HG03045 (cell line): ENCODE results near the gene AKR1B15.
"Not testable (repeated sequence)": the region's sequence is repeated elsewhere in the genome, so short reads cannot be mapped to it uniquely, and the experiment has no call there.

Experiments used
- ATAC-seq: cut with Tn5 transposase; IDR thresholded peaks from one replicate; pipeline ENCODE4 v1.9.1; 2021; ENCODE audit warnings: mild to moderate bottlenecking, moderate library complexity; ENCODE audit not compliant: unreplicated experiment

AKR1B15 gene

DNA sequence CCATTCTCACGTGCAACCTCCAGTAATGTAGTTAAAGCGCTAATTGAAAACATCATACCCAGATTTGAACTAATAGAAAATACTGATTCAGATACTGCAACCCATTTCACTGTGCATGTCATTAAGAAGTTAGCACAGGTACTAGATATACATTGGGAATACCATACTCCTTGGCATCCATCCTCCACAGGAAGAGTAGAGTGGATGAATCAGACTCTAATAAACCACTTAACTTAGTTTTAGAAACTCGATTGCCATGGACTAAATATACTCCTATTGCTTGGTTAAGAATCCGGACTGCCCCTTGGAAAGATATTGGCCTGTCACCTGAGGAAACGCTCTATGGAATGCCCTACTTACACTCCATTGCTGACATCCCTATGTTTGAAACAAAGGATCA lies 9.5 kb downstream of the AKR1B15 start:
- no peak for ATAC-seq

DNA sequence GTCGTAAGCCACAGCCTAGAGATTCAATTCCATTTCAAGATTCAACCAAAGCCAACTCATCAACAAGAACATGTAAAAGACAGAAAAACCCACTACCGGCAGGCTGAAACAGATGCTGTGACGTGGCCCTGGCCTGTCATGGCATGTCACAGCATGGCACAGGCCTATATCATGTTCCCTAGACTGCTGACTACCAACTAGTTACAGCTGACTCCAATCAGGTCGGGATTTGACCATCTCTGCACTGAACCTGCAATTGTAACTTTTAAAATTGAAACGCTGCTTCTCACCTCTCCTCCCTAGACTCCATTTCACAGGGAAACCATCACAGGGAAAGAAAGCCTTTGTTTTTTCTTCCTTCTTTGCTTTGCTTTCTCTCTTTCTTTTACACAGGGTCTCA lies 12.7 kb downstream of the AKR1B15 start:
- not testable (repeated sequence) for ATAC-seq

DNA sequence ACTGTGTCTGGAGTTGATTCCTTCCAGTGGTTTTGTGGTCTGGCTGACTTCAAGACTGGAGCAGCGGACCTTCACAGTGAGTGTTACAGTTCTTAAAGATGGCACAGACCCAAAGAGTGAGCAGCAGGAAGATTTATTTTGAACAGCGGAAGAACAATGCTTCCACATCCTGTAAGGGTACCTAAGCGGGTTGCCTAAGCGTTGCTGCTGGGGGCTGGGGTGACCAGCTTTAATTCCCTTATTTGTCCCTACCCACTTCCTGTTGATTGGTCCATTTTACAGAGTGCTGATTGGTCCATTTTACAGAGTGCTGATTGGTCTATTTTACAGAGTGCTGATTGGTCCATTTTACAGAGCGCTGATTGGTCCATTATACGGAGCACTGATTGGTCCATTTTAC lies 13.2 kb downstream of the AKR1B15 start:
- ATAC-seq, result no peak

DNA sequence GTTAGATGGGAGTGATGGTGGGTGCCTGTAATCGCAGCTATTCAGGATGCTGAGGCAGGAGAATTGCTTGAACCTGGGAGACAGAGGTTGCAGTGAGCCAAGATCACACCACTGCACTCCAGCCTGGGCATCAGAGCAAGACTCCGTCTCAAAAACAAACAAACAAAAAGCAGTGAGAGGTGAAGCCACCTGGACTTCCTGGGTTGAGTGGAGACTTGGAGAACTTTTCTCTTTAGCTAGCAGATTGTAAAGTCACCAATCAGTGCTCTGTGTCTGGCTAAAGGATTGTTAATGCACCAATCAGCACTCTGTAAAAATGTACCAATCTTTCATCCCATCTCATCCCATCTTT lies 14.5 kb downstream of the AKR1B15 start:
- not testable (repeated sequence) for ATAC-seq

DNA sequence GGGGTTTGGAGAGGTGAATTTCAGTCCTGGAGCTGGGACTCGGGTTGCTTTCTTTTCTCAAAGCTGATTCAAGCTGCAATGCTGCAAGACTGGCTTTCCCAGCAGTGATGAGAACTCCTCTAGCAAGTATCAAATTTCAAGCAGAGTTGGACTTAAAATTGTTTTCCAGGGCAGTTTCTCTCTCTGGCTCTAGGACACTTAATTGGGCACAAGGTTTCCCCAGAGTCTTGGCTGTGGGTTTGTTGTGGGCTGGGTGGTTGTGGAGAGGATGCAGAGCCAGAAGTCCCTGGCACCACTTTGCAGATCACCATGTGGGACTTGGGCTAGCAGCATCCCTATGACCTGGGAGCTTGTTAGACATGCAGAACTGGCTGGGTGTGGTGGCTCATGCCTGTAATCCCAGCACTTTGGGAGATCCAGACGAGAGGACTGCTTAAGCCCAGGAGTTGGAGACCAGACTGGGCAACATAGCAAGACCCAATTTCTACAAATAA lies 16.8 kb downstream of the AKR1B15 start:
- no peak for ATAC-seq

DNA sequence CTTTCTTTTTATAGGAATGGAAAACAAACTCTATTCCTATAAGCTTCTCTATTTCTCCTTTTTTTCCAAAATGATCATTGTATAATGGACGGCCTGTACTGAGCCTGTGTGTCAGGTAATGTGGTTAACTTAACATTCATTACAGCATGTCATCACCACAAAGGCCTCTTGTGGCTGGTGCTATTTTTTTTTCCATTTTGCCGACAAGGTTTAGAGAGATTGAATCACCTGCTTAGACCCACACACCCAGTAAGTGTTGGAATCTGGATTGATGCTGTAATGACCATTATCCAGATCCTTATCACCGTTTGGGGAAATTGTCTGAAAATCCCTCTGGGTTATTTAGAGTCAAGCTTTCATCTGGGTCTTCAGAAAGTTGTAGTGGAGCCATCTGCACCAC lies 18.5 kb downstream of the AKR1B15 start:
- ATAC-seq, result no peak

DNA sequence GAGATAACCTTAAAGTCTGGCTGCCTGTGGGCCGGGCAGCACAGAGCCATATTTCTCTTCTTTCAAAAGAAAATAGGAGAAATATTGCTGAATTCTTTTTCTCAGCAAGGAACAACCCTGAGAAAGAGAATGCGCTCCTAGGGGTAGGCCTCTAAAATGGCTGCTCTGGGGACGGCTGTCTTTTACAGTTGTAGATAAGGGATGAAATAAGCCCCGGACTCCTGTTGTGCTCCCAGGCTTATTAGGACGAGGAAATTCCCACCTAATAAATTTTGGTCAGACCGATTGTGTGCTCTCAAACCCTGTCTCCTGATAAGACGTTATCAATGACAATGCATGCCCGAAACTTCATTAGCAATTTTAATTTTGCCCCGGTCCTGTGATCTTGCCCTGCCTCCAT lies 21.1 kb downstream of the AKR1B15 start:
- not testable (repeated sequence) for ATAC-seq

DNA sequence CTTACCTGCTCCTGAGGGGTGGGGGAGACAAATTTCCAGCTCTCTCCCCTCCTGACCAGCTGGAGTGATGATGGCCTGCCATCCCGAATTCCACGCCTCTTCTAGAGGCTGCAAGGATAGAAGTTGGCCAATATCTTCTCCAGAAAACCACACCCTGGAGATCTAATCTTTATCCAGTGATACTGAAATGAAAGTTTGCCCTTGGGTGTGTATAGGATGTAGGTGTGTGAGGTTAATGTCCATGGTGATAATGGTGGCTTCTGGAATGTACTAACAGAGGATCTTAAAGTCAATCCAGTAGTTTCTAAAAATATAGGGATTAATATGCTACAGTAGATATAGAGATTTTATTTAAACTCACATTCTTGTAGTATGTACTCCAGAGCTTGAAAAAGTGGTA lies 22.2 kb downstream of the AKR1B15 start:
- no peak for ATAC-seq

DNA sequence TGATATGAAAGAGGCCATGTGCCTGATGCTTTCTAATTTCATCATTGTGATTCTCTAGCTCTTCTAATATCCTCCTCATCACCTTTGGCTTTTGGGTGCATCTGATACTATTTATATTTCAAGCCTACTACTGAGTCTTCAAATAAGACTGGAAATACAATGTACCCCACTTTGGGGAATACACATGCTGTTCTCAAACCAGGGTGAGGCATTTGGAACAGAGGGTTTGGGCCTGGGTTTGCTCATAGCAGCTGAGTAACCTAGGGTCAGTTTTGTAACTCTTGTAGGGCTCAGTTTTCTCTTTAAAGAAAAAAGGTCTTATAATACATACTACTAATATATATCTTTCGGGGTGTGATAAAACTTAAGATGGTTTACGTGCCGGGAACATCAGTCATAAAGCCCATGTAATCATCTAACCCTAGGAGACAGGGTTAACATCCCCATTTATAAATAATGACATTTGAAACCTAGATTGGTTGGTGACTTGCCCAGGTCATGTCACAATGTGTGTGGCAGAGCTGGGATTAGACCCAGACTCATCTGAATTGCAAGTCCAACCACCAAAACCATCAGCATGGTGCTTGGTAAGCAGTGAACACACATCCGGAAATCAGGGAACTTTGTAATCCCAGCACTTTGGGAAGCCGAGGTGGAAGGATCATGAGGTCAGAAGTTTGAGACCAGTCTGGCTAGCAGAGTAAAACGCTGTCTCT lies 23.0 kb downstream of the AKR1B15 start:
- no peak for ATAC-seq

DNA sequence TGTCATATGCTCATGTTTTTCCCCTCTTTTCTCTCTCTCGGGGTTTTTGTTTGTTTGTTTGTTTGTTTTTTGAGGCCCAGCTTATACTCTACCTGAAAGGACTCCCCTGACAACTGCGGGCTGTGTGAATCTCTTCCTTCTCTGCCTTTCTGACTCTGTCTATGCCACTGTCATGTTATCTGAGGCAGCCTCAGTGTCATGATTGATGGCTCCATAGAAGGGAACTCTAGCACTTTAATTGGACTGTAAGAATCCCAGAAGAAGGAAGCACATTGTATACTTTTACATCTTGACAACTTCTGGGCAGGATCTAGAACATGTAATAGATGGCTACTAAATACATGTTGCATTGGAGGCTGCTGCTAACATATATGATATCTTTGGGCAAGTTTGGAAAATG lies 25.4 kb downstream of the AKR1B15 start:
- no peak for ATAC-seq

DNA sequence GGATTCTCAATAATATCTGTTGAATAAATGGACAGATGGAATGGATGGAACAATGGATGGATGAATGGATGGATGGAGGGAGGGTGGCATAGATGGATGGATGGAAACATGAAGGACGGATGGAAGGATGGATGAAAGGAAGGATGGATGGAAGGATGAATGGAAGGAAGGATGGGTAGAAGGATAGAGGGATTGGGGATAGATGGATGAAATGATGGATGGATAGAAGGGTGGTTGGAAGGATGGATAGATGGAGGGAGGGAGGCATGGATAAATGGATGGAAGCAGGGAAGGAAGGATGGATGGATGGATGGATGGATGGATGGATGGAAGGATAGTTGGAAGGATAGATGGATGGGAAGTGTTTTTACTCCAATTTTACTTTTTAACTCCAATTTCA lies 35.4 kb downstream of the AKR1B15 start:
- no peak for ATAC-seq

DNA sequence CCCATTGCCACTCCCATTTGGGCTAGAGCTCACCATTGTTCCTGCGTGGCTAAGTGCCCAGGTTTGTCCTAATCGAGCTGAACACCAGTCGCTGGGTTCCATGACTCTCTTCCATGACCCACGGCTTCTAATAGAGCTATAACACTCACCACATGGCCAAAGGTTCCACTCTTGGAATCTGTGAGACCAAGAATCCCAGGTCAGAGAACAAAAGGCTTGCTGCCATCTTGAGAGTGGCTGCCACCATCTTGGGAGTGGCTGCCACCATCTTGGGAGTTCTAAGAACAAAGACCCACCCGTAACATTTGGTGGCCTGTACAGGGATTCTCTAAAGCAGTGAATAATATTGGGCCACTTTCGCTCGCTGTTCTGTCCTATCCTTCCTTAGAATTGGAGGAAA lies 37.0 kb downstream of the AKR1B15 start:
- no peak for ATAC-seq

DNA sequence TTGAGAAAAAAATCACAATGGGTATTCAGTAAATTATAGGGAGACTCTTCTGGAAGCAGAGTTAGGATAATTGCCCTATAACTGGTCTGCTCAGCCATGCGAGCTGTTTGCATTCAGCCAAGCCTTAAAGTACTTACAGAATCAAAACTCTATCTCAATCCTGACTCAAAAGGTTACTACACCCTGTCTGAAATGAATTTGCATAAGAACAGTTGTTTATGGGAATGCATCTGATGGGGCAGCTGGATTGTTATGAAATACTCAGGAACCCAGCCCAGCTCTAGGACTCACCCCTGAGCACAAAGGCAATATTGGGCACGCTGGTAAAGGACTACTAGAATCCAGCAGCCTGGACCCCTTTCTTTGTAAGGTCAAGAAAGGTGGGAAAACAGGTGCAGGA lies 38.8 kb downstream of the AKR1B15 start:
- ATAC-seq, result no peak

DNA sequence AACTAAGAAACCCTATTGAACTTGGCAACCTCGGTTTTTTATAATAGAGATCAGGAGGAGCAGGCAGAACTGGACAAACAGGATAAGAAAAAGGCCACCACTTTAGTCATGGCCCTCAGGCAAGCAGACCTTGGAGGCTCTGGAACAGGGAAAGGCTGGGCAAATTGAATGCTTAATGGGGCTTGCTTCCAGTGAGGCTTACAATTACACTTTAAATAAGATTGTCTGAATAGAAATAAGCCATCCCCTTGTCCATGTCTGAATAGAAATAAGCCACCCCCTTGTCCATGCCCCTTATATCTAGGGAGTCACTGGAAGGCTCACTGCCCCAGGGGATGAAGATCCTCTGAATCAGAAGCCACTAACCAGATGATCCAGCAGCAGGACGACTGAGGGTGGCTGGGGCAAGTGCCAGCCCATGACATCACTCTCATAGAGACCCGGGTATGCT lies 40.6 kb downstream of the AKR1B15 start:
- ATAC-seq, result no peak

DNA sequence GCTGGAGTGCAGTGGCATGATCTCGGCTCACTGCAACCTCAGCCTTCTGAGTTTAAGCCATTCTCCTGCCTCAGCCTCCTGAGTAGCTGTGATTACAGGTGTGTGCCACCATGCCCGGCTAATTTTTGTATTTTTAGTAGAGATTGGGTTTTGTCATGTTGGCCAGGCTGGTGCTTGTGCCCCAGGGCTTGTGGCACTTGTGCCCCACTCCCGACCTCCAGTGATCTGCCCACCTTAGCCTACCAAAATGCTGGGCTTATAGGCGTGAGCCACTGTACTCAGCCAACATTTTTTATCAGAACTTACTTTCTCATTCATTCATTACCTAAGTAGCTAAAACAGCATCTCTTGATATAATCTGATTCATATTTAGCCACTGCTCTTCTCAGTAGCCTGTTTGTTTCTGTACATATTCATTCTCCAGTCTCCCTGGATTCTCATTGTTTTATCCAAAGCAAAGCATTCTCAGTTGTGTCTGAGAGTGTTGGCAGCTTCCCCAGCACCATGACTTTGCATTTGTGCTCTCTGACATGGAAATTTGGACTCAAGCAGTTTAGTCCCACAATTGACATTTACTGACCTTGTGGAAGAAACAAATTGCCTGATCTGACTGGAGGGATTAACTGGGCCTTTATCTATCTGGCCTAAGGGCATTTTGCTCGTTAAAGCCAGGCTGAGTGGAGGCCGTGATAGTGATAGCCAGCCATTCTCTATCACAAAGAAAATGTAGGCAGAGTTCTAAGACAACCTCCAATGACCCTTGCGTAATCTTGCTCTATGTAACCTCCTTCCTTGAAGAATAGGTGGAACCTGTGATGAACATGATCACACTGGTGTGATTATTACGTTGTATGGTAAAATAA lies 44.9 kb downstream of the AKR1B15 start:
- no peak for ATAC-seq

DNA sequence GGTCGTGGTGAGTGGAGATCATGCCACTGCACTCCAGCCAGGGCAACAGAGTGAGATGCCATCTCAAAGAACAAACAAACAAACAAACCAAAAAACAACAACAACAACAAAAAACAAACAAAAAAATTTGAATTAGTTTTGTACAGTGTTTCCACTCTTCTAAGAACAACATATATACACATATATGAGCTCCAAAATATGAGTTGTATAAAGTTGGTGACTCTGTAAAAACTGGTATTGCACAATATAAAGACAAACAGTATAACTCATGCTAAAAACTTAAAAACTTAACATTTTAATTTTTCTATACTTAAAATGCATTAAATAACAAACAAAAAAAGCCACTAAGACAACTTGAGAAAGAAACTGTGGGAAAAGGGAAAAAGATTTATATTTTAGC lies 46.0 kb downstream of the AKR1B15 start:
- ATAC-seq, result no peak

DNA sequence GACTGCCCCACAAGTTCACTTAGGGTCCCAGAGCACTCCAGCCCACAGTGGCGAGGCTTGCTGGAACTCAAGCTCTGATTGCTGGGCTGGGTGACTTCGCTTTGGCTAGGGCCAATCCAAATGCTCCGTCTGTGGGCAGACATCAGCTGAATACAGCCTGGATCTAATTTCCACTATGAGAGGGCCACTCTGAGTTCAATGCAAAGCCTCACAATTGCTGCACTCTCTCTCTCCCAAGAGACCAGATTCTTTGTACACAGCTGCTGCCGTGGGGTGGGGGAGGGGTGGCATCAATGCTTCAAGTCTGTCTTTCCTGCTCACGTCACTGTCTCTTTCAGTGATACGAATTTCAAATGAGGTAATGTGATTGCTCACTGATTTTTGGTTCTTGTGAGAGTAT lies 50.5 kb downstream of the AKR1B15 start:
- no peak for ATAC-seq

DNA sequence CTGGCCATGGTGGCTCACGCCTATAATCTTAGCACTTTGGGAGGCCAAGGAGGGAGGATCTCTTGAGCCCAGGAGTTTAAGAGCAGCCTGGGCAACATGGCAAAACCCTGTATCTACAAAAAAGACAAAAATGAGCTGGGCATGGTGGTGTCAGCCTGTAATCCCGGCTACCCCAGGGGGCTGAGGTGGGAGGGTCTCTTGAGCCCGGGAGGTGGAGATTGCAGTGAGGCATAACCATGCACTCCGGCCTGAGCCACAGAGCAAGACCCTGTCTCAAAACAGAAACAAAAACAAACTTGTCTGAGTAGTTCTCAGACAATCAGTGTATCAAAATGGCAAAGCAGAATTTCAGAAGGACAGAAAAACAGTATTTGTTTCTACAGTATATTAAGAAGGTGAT lies 52.5 kb downstream of the AKR1B15 start:
- no peak for ATAC-seq

DNA sequence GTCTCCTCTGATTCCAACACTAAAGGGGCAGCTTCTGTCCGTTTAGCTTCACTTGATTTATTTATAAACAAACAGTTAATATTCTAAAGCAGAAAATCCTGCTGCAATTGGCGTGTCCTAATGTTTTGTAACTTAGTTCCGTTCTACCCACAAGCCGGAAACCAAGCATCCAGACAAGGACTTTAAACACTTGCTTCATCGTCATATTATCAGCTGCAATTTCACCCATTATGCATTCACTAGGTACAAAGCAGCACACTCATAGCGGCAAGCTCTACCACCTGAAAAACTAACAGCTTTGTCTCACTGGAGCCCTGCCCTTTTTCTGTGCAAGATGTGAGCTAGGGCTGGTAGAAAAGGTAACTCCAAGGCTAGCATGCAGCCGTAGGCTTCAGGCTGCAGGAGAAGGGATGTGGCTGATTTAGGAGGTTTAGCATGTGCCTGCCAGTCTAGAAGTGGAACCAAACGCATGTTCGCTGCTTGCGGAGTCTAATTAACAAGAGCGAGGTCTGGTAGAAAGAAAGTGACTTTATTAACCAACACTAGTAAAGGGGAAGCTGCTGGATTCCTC lies 54.1 kb downstream of the AKR1B15 start:
- ATAC-seq, result no peak

DNA sequence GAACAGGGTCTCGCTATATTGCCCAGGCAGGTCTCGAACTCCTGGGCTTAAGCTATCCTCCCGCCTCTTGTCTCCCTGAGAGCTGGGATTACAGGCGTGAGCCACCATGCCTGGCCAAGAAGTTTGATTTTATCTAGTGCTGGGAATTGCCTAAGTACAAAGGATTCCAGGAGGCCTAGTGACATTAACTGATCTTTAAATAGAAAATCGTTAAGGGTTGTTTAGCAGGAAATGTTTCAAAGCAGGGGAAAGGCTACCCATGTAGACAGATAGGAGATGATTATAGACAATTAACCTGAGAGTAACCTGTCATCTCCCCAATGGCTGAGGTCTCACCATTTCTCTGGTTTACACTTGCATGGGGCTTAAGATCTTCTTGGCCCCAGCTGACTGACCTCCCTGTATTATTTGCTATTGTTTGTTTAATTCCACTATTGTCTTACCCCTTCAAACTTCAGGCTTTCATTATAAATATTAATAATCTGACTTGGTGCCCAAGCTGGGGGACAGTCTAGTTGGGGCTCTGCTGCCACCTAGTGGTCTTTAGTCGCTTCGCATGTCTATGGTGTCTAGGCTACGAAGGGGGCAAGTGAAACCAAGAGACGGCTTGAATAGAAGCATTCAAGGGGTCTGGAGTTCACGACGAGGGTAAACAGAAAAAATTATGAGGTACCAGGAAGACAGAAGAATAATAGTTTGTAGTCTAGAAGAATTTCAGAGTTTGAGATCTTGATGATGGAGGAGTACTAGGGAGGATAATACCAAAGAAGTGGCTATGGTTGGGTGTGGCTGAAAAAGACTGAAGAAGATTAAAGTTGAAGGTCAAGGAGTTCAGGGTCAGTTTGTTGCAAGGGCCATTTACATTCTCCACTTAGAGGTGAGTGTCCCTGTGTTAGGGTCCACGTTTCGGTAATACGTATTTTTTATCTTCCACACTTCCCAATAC lies 57.3 kb downstream of the AKR1B15 start:
- peak; percentile 86 for ATAC-seq
